GM12865 (cell line): Measurements from ENCODE around the gene DNAJC1.
"Not testable (repeated sequence)": the region's sequence is repeated elsewhere in the genome, so short reads cannot be mapped to it uniquely, and the experiment has no call there.

ENCODE experiments used
- DNase-seq: peaks from one replicate; pipeline ENCODE4 v3.0.0; 2010; ENCODE audit warnings: low read depth
- H3K4me3 ChIP-seq: 2 replicates; pipeline ENCODE4 v1.5.1; 2011; ENCODE audit warnings: mild to moderate bottlenecking, low read depth, low read length, control low read depth
- CTCF ChIP-seq: IDR thresholded peaks from 2 replicates; pipeline ENCODE4 v1.5.1; 2011; ENCODE audit warnings: low read length, control low read depth, low read depth, inconsistent platforms; ENCODE audit not compliant: insufficient read depth; ENCODE audit errors: missing control alignments

The DNAJC1 gene

GRCh38 chr10:21830037-21830436, 173.5 kb downstream of the DNAJC1 start:
- DNase-seq = no peak
- TF ChIP-seq CTCF = no peak
- no peak overlapping the region for H3K4me3 ChIP-seq

- no peak overlapping the region for H3K4me3 ChIP-seq
- no peak for DNase-seq
- no peak for TF ChIP-seq CTCF
Measured at GRCh38 chr10:21827308-21827707, 176.2 kb downstream of the DNAJC1 start.

GRCh38 chr10:21826725-21827124, 176.8 kb downstream of the DNAJC1 start:
- no peak for DNase-seq
- no peak overlapping the region for H3K4me3 ChIP-seq
- no peak for TF ChIP-seq CTCF

GRCh38 chr10:21825345-21825744, 178.2 kb downstream of the DNAJC1 start:
- no peak for TF ChIP-seq CTCF
- DNase-seq = no peak
- no peak overlapping the region for H3K4me3 ChIP-seq

- no peak for TF ChIP-seq CTCF
- no peak overlapping the region for H3K4me3 ChIP-seq
Measured at GRCh38 chr10:21824409-21824808, 179.1 kb downstream of the DNAJC1 start.

GRCh38 chr10:21823617-21824016, 179.9 kb downstream of the DNAJC1 start:
- no peak overlapping the region for H3K4me3 ChIP-seq
- no peak for TF ChIP-seq CTCF
- no peak for DNase-seq

More at GRCh38 chr10:21824409-21824808, 179.1 kb downstream of the DNAJC1 start:
- DNase-seq = no peak

- not testable (repeated sequence) for H3K4me3 ChIP-seq, DNase-seq
Measured at GRCh38 chr10:21822273-21822672, 181.3 kb downstream of the DNAJC1 start.
